Spleen (tissue), 7 donors: ENCODE measurements around the gene ARL11.

Source experiments
- CTCF ChIP-seq, 11 experiments: fragments of 200-600 bp in 7 of 11; fragments of 450-650 bp in 4 of 11; sonication (generic) in 4 of 11; IDR thresholded peaks in 8 of 11; conservative IDR thresholded peaks in 3 of 11; 1 replicate in 7 of 11; 2 replicates in 4 of 11; pipeline versions ENCODE4 v1.4.0 to v1.8.0; 2016 to 2021; ENCODE audit warnings: antibody characterized with exemption in 11 of 11, inconsistent platforms in 4 of 11, mild to moderate bottlenecking in 1 of 11
- POLR2AphosphoS5 ChIP-seq, 3 donors: sonication (generic); formaldehyde crosslinking; IDR thresholded peaks; one replicate each; pipeline ENCODE4 v1.5.1; 2017; ENCODE audit warnings: antibody characterized with exemption in 3 of 3
- donor health status: DM: no; HTN: no; CAD: no; lungs with moderate emphysema.
- donor health status: DM: no; HTN: no; CAD: no.
- donor health status: DM: no; HTN: no; CAD: no.

GRCh38 chr13:49594576-49594975, 33.7 kb upstream of the ARL11 start:
- TF ChIP-seq CTCF (IDR thresholded peaks at IDR 0.05 in 8 of 11, conservative IDR thresholded peaks at IDR 0.05 in 3 of 11) = no peak
- no peak for TF ChIP-seq POLR2AphosphoS5 (IDR thresholded peaks at IDR 0.05)
